Esophagus squamous epithelium (tissue), 4 donors: ENCODE data around the gene RWDD1.

Experiments
- POLR2A ChIP-seq, 4 donors: fragments of 450-650 bp; IDR thresholded peaks; one replicate each; pipeline ENCODE4 v1.6.1; 2017; ENCODE audit warnings: antibody characterized with exemption in 4 of 4, mild to moderate bottlenecking in 4 of 4, moderate library complexity in 3 of 4
- TF ChIP-seq, protein P1 (sequence below), 6 experiments: fragments of 450-650 bp in 4 of 6; fragments of 200-600 bp in 2 of 6; sonication (generic) in 2 of 6; IDR thresholded peaks; one replicate each; pipeline ENCODE4 v1.5.1; 2016 to 2019; ENCODE audit warnings: antibody characterized with exemption in 6 of 6, mild to moderate bottlenecking in 4 of 6, moderate library complexity in 4 of 6

DNA sequence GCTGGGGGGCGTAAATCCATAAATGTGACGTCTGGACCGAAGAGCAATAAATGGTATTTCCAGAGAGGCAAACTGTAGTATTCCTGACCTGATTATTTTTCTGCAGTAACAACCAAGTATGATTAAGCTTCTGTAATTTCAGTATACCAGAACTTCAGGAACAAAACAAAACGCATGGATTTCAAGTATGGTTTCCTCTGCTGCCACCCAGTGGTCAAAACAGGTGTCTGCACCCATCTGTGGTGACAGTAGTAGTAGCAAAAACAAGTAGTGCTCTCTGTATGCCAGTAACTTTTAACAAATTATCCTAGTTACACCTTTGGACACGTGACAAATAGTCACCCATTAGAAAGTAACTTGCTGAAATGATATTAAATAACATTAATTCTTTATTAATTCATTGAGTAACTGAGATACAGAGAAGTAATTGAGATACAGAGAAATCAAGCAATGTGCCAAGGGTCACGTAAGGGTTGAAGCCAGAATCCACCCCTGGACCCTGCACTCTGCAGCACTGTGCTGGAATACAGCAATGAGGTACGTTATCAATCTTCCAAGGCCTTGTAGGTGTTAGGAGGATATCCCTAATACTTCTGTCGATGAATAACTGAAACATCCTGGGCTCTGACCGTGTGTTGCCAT lies 9.8 kb upstream of the RWDD1 start:
- TF ChIP-seq, protein P1, sequence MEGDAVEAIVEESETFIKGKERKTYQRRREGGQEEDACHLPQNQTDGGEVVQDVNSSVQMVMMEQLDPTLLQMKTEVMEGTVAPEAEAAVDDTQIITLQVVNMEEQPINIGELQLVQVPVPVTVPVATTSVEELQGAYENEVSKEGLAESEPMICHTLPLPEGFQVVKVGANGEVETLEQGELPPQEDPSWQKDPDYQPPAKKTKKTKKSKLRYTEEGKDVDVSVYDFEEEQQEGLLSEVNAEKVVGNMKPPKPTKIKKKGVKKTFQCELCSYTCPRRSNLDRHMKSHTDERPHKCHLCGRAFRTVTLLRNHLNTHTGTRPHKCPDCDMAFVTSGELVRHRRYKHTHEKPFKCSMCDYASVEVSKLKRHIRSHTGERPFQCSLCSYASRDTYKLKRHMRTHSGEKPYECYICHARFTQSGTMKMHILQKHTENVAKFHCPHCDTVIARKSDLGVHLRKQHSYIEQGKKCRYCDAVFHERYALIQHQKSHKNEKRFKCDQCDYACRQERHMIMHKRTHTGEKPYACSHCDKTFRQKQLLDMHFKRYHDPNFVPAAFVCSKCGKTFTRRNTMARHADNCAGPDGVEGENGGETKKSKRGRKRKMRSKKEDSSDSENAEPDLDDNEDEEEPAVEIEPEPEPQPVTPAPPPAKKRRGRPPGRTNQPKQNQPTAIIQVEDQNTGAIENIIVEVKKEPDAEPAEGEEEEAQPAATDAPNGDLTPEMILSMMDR (IDR thresholded peaks at IDR 0.05): peak; percentile 84 to 92 (median 88)
- TF ChIP-seq POLR2A (IDR thresholded peaks at IDR 0.05): no peak
